SKM-1 (cell line): ENCODE measurements around the gene KAT6B.
A peak's percentile ranks its signal among the peaks of the same experiment; 100 is the strongest.

Source experiments
- DNase-seq: peaks from one replicate; lab custom pipeline; 2025; ENCODE audit not compliant: unreplicated experiment; lab: John Stamatoyannopoulos, UW

The KAT6B gene

DNA sequence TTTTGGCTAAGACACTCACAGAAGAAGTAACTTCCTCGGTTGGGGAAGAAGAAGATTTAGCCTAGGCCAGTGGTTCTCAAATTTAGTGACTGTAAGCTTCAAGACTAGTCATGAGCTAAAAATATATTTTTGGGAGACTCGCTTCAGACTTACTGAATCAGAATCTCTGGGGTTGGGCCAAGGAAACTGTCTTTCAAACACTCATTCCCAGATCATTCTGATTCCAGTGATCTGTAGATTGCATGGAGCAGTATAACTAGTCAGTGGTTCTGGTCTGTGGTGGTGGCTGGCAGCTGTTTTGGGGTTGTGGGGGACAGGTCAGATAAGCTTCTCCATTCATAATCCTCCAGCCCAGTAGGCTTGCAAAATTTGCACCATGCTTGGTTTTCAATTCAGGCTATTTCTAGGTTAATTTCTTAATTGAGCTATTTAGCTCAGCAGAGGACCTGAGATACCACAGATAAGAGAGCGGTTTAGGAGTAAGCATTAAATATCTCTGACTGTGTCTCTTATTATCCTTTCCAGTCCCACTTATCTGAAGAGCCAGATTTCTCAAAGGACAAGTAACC lies 3.8 kb upstream of the KAT6B start:
- DNase-seq = no peak

- no peak for DNase-seq
These were observed 2.6 kb upstream of the KAT6B start for GRCh38 chr10:74823791-74824183.

DNA sequence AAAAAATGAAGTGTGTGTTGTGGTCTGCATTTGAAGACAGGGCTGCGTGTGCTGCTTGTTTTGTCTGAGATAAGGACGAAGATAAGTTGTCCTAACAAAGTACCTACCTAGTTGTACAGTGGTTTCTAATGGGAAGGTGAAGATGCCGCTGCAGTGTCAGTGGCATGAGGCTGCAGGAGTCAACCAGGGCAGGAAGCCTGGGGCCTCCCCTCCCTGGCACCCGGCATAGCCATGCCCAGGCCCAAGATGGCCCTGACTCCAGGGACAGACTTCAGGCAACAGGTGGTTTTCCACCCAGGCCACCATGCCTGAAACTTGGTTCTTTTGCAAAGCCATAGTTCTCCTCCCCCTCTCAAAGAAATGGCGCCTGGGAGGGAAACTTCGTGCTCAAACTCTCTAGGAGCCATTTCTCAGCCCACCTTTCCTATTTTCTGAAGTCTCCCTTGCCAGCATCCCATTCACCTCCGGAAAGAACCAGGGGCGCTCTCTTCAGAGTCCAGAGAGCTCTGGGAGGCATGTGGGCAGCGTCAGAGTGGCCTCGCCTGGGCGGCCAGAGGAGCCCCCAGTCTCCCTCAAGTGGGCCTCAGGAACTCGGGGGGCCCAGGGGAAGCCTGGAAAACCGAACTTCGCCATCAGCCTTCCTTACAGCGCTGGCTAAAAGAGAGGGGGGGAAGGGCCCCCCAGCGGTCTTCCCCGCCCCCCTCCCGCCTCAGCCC lies 2.1 kb upstream of the KAT6B start:
- DNase-seq = no peak

DNA sequence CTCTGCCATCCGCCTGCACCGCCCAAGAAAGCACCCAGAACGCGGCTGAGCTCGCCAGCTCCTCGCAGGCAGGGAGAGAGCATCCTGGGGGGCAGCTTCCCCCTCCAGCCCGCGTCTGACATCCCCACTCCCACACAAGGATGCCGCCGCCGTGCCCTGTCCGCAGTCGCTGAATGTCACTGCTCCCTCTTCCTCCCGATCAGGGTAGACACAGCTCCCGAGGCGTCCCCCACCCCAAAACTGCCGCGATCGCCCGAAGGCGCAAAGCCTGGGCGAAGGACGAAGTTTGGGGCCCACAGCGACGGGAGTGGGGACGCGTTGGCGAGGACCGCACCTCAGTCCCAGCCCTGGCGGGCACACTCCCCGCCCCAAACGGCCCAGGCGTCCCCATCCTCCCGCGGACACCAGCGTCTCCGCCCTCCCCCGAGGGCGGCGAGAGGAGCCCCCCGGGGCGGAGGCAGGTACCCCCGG lies 1.5 kb upstream of the KAT6B start:
- no peak for DNase-seq

- no peak for DNase-seq
These were observed 844 bp upstream of the KAT6B start for GRCh38 chr10:74825371-74826141.

DNA sequence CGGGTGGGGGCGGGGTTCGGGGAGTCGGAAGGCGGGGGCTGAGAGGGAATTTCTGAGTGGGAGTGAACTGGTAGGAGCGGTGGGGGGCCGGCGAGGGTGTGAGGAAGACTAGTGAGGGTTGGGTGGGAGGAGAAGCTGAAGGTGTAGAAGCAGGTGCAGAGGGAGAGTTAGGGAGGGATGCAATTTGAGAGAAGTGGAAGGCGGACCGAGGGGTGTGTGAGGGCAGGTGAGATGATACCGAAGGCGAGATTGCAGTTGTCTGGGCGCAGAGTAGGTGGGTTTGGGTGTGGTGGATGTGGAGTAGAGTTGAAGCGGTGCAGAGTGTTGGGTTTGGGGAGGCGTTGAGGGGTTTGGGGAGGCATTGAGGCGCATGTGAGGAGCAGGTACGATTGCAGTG lies 643 bp downstream of the KAT6B start:
- DNase-seq = no peak

- no peak for DNase-seq
These were observed 1.3 kb downstream of the KAT6B start for GRCh38 chr10:74827694-74828093.

- no peak for DNase-seq
These were observed 2.5 kb downstream of the KAT6B start for GRCh38 chr10:74828946-74829345.

GRCh38 chr10:74831518-74832120 lies 5.2 kb downstream of the KAT6B start:
- DNase-seq = no peak

DNA sequence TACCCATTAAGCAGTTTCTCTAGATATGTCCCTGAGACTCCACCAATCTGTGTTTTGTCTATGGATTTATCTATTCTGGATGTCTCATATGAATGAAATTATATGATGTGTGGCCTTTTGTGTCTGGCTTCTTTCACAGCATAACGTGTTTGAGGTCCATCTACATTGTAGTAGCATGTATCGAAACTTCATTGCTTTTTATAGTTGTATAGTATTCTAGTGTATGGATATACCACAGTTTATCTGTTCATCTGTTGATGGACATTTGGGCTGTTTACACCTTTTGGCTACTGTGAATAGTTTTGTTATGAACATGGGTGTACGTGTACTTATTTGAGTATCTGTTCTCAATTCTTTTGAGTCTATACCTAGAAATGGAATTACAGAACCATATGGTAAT lies 9.6 kb downstream of the KAT6B start:
- no peak for DNase-seq

GRCh38 chr10:74836877-74837276 lies 10.5 kb downstream of the KAT6B start:
- no peak for DNase-seq

- no peak for DNase-seq
These were observed 11.3 kb downstream of the KAT6B start for GRCh38 chr10:74837743-74838142.

GRCh38 chr10:74839708-74840107 lies 13.3 kb downstream of the KAT6B start:
- no peak for DNase-seq

DNA sequence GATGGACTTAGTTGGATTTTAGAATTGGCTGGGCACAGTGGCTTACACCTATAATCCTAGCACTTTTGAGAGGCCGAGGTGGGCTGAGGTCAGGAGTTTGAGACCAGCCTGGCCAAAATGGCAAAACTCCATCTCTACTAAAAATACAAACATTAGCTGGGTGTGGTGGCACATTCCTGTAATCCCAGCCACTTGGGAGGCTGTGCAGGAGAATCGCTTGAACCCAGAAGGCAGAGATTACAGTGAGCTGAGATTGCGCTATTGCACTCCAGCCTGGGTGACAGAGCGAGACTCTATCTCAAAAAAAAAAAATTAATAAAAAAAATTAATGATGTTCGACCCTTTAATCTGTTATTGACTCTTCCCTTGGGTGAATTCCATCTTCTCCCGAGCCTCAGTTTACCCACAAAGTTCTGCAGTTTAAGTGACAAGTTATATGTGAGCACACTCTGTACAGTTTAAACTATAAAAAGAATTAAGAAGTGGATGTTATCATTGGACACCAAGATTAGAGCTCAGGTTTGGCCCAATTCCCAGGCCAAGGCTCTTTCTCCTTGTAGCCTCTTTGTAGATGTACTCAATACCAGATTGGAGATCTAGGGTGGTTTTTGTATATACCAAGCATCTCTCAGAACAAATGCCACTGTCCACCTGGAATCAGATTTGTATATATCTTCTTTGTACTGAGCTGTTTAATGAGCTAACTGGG lies 15.0 kb downstream of the KAT6B start:
- no peak for DNase-seq

GRCh38 chr10:74842301-74842954 lies 16.0 kb downstream of the KAT6B start:
- peak; percentile 52 for DNase-seq

DNA sequence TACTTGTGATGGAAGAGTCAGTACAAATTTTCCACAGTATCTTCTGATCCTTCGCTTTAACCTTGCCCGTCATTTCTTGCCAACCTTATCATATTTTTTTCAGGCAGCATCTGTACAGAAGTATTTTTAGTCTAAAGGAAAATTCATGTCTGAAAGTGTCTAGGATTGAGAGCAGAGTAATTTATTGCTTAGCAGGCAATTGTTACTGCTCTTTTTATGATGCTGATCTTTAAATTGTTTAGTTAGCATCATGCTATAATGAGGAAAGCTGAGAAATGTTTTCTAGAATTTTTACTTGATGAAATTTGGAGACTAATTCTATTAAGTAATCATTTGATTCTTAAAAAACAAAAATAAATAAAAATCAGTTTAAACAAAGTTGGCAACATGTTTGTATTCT lies 20.6 kb downstream of the KAT6B start:
- no peak for DNase-seq

- DNase-seq = no peak
These were observed 25.4 kb downstream of the KAT6B start for GRCh38 chr10:74851831-74852230.

- DNase-seq = no peak
These were observed 26.0 kb downstream of the KAT6B start for GRCh38 chr10:74852381-74852780.

DNA sequence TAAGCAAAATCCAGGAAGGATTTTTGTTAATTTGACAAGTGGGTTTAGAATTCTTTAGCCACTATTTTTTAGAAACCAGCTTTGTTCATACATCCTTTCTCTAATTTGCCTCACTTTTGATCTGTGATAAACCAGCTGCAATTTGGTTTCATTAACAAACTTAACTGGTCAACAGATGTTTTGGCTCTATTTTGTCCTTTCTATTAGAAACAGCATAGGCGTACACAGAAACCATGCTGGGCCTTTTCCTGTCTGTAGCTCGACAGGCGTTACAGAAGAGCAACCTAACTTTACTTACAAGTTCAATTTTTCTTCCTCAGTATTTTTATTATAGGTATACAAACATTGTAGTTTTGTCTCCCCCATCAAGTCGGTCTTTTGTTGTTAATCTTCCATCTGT lies 28.2 kb downstream of the KAT6B start:
- no peak for DNase-seq

DNA sequence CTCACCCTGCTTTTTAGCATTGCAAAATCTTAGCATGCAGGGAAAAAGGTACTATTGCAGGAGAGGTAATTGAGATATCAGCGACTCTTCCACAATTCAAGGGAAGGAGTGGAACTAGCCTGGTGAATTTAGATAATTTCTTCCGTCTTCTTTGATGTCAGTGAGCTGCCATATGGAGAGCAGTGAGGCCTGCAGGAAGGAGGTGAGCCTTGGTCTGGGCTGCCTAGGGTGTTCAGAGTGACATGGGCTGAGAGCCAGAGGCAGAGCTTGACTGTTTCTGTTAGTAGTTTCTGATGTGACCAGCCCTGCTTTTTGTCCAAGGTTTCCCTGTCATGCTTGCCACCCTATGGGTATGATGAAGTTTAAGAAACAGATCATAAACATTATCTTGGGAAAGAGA lies 28.6 kb downstream of the KAT6B start:
- DNase-seq = no peak

DNA sequence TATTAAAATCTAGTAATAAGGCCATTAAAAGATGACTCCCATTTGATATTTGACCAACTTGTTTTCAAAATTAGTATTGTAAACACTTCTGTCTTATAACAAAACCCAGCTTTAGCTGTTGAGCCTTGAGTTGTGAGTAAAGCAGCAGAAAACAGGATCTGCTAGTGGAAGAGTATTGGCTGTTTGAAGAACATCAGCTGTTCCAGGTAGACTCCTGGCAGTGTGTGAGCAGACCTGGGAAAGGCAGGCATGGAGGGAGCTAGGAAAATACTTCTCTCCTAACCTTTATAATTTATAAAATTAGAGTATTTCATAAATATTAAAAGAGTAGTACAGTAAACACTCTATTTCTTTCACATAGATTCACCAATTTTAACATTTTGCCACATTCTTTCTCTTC lies 29.0 kb downstream of the KAT6B start:
- DNase-seq = no peak
